IPS-18a (cell line): ENCODE results near the gene NOD2.

Experiments used
- H3K27ac ChIP-seq: one replicate; pipeline ENCODE4 v1.5.1; 2013; ENCODE audit warnings: low read length
- H3K27me3 ChIP-seq: one replicate; pipeline ENCODE4 v1.6.1; 2013; ENCODE audit warnings: mild to moderate bottlenecking, low read length; ENCODE audit not compliant: control insufficient read depth, insufficient read depth
- H3K36me3 ChIP-seq: one replicate; pipeline ENCODE4 v1.6.1; 2013; ENCODE audit warnings: low read depth, low read length; ENCODE audit not compliant: control insufficient read depth
- H3K4me1 ChIP-seq: one replicate; pipeline ENCODE4 v1.6.1; 2013; ENCODE audit warnings: low read depth, low read length; ENCODE audit not compliant: control insufficient read depth
- H3K4me3 ChIP-seq: one replicate; pipeline ENCODE4 v1.5.1; 2013; ENCODE audit warnings: low read length
- H3K9ac ChIP-seq: one replicate; pipeline ENCODE4 v1.6.1; 2013; ENCODE audit warnings: mild to moderate bottlenecking, low read length, moderate library complexity
- H3K9me3 ChIP-seq: one replicate; pipeline ENCODE4 v1.6.1; 2013; ENCODE audit warnings: low read depth, low read length; ENCODE audit not compliant: control insufficient read depth

Gene NOD2

DNA sequence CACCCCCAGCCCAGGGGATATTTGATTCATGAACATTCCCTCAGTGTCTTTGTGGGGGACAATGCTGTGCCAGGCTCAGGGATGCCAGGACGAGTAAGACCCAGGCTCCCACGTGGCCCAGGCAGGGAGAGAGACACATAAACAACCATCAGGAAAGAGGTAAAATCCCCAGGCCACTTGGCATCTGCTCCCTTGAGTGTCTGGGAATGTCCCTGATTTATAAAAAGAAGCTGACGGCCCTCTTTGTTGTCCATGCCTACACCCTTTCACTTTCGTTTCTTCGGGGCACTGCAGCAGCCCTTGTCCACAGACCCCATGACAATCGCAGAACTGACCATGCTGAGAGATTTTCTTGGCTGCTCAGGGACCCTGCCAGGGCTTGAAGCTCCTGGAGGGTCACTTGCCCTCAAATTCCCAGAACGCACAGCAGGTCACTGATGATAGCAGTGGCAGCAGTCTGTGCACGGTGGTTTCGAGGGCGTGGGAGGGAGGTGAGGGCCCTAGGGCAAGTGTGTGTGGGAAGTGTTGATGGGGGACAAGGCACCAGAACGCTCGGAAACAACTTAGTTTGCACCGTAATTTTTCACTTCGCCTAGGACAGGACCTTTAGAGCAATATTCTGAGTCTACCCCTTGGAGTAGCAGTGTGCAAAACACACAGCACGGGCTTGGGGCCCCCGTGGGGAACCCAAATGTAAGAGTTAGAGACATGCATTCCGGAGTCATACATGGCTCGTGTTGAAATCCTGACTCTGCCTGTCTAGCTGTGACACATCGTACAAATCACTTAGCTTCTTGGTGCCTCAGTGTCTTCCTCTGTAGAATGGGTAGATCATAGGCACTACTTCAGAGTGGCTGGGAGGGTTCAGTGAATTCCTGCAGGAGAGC lies 4.7 kb downstream of the NOD2 start:
- peaks cover 13% of the 10 kb centered on the region for H3K27me3 ChIP-seq
- no peak overlapping the region for H3K9ac ChIP-seq
- H3K9me3 ChIP-seq, result no peaks in the 10 kb centered on the region
- no peak overlapping the region for H3K27ac ChIP-seq
- no peak overlapping the region for H3K4me3 ChIP-seq
- H3K4me1 ChIP-seq, result no peaks in the 10 kb centered on the region
- H3K36me3 ChIP-seq, result no peaks in the 10 kb centered on the region

DNA sequence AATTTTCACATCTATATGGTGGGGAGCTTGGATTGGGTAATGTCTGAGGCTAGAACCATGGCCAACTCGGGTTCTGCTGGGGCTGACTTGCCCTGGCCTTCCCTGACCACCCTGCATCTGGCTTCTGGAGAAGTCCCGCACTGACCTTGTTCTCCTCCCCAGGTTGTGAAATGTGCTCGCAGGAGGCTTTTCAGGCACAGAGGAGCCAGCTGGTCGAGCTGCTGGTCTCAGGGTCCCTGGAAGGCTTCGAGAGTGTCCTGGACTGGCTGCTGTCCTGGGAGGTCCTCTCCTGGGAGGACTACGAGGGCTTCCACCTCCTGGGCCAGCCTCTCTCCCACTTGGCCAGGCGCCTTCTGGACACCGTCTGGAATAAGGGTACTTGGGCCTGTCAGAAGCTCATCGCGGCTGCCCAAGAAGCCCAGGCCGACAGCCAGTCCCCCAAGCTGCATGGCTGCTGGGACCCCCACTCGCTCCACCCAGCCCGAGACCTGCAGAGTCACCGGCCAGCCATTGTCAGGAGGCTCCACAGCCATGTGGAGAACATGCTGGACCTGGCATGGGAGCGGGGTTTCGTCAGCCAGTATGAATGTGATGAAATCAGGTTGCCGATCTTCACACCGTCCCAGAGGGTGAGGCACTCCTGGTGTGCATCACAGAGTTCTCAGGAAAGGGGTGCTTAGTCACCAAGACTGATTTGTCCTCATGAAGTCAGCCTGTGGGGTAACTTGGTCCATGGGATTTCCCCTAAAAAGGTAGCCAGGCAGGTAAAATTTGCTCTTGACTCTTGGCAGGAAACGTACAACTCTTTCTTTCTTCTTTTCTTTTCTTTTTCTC lies 6.1 kb downstream of the NOD2 start:
- H3K27ac ChIP-seq, result no peak overlapping the region
- H3K27me3 ChIP-seq, result peaks cover 1% of the 10 kb centered on the region
- peaks cover 8% of the 10 kb centered on the region for H3K9me3 ChIP-seq
- H3K4me3 ChIP-seq, result no peak overlapping the region
- no peaks in the 10 kb centered on the region for H3K4me1 ChIP-seq
- H3K36me3 ChIP-seq, result no peaks in the 10 kb centered on the region
- H3K9ac ChIP-seq, result no peak overlapping the region

DNA sequence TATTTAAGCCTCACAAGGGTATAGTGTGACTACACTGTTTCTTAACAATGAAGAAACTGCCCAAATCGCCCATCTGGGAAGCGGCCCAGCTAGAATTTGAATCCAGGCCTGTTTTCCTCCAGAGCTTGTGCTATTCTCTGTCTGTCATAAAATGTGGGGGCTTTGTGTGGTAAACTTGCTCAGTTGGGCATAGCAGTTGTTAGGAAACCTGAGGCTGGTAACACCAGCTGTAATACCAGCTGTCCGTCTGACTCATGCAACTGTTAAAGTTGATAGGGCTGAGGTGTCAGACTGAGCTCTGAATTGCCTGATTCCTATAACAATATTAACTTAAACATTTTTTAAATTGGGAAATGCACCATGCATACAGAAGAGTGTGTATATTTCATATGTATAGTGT lies 9.3 kb downstream of the NOD2 start:
- H3K4me3 ChIP-seq, result no peak overlapping the region
- H3K9me3 ChIP-seq, result peaks cover 8% of the 10 kb centered on the region
- no peak overlapping the region for H3K27ac ChIP-seq
- H3K9ac ChIP-seq, result no peak overlapping the region
- H3K4me1 ChIP-seq, result no peaks in the 10 kb centered on the region
- H3K36me3 ChIP-seq, result no peaks in the 10 kb centered on the region
- no peaks in the 10 kb centered on the region for H3K27me3 ChIP-seq

DNA sequence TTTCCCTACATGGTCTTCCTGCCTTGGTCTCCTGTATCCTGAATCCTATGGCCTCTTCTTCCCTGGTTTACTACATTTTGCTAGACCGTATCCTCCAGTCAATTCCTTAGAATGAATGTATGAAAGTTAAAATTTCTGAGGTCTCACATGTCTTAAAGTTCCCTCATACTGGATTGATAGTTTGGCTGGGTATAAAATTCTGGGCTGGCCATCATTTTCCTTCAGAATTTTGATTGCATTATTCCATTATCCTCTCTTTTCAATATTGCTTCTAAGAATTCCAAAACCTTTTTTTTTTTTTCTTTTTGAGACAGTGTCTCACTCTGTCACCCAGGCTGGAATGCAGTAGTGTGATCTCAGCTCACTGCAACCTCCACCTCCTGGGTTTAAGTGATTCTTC lies 10.8 kb downstream of the NOD2 start:
- no peak overlapping the region for H3K9ac ChIP-seq
- H3K36me3 ChIP-seq, result no peaks in the 10 kb centered on the region
- H3K27me3 ChIP-seq, result no peaks in the 10 kb centered on the region
- peaks cover 8% of the 10 kb centered on the region for H3K9me3 ChIP-seq
- no peaks in the 10 kb centered on the region for H3K4me1 ChIP-seq
- no peak overlapping the region for H3K27ac ChIP-seq
- H3K4me3 ChIP-seq, result no peak overlapping the region

DNA sequence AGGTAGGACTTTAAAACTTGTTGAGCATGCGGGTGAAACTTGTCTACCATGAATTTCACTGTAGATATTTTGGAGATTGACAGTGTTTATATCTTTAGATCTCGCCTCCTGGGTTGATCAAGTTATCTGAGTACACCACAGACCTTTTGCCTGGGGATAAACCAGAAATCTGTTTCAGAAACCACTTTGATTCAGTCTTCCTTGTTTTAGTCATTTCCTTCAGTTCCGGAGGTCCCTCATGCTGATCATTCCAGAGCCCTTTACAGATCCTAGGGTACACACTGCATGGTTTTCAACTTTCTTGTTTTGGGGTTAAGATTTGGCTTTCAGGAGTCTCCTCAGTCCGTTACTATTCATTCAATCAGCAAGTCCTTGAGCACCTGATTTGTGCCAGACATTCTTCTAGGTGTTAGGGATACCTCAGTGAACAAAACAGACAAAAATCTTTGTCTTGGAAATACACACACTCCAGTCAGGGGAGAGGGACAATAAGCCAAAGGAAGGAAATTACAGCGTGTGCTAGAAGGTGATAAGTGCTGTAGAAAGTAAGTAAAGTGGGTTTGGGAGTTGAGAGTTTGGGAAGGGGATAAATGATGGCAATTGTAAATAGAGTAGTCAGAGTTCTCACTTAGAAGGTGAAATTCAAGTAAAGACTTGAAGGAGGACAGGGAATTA lies 12.2 kb downstream of the NOD2 start:
- no peak overlapping the region for H3K9ac ChIP-seq
- no peak overlapping the region for H3K4me3 ChIP-seq
- peaks cover 8% of the 10 kb centered on the region for H3K9me3 ChIP-seq
- H3K36me3 ChIP-seq, result no peaks in the 10 kb centered on the region
- no peak overlapping the region for H3K27ac ChIP-seq
- no peaks in the 10 kb centered on the region for H3K27me3 ChIP-seq
- no peaks in the 10 kb centered on the region for H3K4me1 ChIP-seq

DNA sequence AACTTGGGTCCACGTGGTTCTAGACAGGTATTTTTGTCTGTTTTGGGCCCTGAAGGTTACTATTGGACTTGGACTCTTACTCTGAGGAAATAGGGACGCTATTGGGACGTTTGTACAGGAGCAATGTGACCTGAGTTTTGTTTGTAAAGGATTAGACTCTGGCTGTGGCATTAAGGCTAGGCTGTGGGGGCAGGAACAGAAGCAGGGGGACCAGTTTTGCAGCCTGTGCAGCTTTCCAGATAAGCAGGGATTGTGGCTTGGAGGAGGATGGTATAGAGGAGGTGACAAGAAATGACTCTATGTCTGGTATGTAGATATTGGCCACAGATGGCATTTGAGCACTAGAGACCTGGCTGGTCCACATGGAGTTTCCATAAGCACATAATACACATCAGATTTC lies 12.8 kb downstream of the NOD2 start:
- Histone ChIP-seq H3K36me3 (no peaks in the 10 kb centered on the region), H3K4me1 (no peaks in the 10 kb centered on the region), H3K4me3 (no peak overlapping the region), H3K27me3 (no peaks in the 10 kb centered on the region), H3K9ac (no peak overlapping the region), H3K9me3 (peaks cover 8% of the 10 kb centered on the region), H3K27ac (no peak overlapping the region)

DNA sequence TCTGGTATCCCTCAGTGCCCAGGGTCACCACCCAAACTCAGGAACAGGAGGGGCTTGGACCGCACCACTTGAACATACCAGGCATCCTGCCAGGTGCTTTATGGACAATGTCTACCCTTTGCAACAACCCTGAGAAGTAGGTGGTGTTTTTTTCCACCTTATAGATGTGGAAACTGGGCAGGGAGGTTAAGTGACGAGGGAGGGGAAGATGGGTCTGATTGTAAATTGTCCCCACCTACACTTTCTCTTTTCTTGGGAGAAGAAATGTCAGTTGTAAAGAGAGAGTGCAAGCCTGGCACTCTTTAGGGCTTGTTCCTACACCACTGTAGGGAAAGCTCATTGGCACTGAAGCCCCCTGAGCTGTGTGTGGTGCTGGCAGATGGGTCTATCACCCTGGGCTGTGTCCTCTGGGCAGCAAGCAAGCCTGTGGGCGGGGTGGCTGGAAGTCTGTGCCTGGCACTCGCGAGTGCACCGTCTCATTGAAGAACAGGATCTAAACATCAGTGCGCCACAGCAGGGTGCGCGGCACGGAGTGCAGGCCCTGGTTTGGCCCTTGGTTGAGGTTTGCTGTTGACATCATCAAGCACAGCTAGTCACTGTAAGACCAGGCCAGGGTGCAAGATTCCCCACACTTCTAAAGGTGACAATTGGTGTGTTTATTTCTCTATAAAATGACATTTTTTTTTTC lies 15.1 kb downstream of the NOD2 start:
- Histone ChIP-seq H3K27me3 (no peaks in the 10 kb centered on the region), H3K9ac (no peak overlapping the region), H3K36me3 (no peaks in the 10 kb centered on the region), H3K27ac (no peak overlapping the region), H3K4me3 (no peak overlapping the region), H3K4me1 (no peaks in the 10 kb centered on the region), H3K9me3 (peaks cover 8% of the 10 kb centered on the region)

DNA sequence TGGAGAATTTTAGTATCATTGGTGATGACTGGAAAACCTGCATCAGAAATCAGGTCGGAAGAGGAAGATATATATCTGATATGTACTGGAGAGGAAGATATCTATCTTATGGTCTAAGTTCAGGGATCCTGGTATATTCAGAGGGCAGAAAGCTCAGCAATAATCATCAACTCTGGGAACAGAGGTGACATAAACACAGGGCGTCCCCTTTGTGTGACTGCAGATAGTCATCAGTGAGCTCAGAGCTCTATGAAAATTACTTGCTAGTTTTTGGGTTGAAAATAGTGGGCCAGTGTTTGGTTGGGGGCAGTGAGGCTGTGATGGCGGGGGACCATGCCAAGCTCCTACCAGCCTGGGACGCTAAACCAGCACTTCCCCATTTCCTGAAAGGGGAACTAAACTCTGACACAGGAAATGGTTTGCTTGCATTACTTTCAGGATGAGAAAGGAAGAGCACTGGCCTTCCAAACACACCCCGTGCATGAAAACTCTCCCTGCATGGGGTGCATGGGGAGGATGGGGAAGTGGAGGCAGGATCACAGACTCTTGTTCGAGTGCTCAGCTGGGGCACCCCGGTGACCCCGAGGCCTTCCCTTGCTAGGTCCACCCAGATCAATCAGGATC lies 15.8 kb downstream of the NOD2 start:
- no peaks in the 10 kb centered on the region for H3K27me3 ChIP-seq
- H3K4me1 ChIP-seq, result no peaks in the 10 kb centered on the region
- H3K4me3 ChIP-seq, result no peak overlapping the region
- H3K27ac ChIP-seq, result no peak overlapping the region
- H3K9me3 ChIP-seq, result peaks cover 3% of the 10 kb centered on the region
- no peak overlapping the region for H3K9ac ChIP-seq
- no peaks in the 10 kb centered on the region for H3K36me3 ChIP-seq

DNA sequence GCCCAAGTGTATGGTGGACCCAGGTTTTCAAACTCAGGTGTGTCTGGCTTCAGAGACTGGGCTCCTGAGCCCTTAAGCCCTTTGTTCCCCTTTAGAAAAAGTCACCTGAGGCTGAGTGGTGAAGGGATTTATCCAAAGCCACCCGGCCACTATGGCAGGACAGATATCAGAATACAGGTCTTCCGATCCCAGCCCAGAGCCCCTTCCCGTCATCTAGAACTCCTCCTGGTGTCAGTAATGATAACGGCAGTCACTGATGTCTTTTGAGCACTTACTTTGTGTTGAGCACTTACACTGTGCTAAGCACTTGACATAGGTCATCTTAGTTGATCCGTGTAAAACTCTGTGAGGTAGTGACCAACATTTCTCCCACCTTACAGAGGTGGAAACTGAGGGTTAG lies 16.6 kb downstream of the NOD2 start:
- Histone ChIP-seq H3K27ac (no peak overlapping the region), H3K36me3 (no peaks in the 10 kb centered on the region), H3K27me3 (no peaks in the 10 kb centered on the region), H3K4me3 (no peak overlapping the region), H3K9ac (no peak overlapping the region), H3K9me3 (no peaks in the 10 kb centered on the region), H3K4me1 (no peaks in the 10 kb centered on the region)

DNA sequence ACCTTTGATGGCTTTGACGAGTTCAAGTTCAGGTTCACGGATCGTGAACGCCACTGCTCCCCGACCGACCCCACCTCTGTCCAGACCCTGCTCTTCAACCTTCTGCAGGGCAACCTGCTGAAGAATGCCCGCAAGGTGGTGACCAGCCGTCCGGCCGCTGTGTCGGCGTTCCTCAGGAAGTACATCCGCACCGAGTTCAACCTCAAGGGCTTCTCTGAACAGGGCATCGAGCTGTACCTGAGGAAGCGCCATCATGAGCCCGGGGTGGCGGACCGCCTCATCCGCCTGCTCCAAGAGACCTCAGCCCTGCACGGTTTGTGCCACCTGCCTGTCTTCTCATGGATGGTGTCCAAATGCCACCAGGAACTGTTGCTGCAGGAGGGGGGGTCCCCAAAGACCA lies 17.6 kb downstream of the NOD2 start:
- no peak overlapping the region for H3K27ac ChIP-seq
- no peaks in the 10 kb centered on the region for H3K4me1 ChIP-seq

More for the DNA sequence above, 17.6 kb downstream of the NOD2 start:
- Histone ChIP-seq H3K4me3 (no peak overlapping the region), H3K27me3 (no peaks in the 10 kb centered on the region), H3K36me3 (no peaks in the 10 kb centered on the region), H3K9me3 (no peaks in the 10 kb centered on the region), H3K9ac (no peak overlapping the region)
